GM12864 (cell line): ENCODE data around the gene NUP214.
"Not testable (repeated sequence)": the region's sequence is repeated elsewhere in the genome, so short reads cannot be mapped to it uniquely, and the experiment has no call there.

Experiments used
- DNase-seq: peaks from one replicate; pipeline ENCODE4 v3.0.0-alpha.2; 2011; ENCODE audit warnings: low read depth
- H3K4me3 ChIP-seq: 2 replicates; pipeline ENCODE4 v1.5.1; 2011; ENCODE audit warnings: mild to moderate bottlenecking, low read depth, low read length, control low read depth
- TF ChIP-seq, protein P1 (sequence below): IDR thresholded peaks from 2 replicates; pipeline ENCODE4 v1.5.1; 2011; ENCODE audit warnings: low read depth, mild to moderate bottlenecking, moderate library complexity, low read length, control low read depth, inconsistent platforms; ENCODE audit errors: missing control alignments

NUP214 gene

DNA sequence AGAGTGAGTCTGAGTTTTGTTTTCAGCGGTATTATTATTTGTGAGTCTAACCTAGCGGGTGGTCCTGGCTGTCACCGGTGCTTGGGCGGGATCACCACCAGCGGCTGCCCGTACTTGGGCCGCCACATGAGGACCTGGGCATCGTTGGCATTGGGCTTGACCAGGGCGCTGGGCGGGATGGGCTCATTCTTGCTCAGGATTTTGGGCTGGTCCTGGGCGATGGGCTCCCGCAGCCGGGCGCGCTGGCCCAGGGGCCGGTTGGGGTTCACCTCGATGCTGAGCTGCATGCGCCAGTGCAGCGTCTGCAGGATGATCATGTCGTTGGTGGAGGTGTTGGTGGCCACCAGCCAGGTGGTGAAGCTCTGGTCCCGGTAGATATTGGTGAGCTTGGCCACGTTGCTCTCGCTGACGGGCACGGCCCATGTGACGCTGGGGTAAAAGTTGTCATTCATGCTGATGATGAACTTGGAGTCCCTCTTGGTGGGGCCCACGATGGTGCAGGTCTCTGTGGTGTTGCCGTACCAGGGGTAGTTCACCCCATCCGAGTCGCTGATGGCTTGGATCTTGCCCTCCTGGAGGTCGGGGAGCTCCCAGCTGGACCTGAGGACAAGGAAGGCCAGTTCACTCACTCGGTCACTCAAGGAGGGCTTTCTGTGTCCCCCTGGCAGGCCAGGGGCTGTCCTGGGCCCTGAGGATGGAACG, 135.5 kb downstream of the NUP214 start:
- no peak overlapping the region for H3K4me3 ChIP-seq
- TF ChIP-seq, protein P1, sequence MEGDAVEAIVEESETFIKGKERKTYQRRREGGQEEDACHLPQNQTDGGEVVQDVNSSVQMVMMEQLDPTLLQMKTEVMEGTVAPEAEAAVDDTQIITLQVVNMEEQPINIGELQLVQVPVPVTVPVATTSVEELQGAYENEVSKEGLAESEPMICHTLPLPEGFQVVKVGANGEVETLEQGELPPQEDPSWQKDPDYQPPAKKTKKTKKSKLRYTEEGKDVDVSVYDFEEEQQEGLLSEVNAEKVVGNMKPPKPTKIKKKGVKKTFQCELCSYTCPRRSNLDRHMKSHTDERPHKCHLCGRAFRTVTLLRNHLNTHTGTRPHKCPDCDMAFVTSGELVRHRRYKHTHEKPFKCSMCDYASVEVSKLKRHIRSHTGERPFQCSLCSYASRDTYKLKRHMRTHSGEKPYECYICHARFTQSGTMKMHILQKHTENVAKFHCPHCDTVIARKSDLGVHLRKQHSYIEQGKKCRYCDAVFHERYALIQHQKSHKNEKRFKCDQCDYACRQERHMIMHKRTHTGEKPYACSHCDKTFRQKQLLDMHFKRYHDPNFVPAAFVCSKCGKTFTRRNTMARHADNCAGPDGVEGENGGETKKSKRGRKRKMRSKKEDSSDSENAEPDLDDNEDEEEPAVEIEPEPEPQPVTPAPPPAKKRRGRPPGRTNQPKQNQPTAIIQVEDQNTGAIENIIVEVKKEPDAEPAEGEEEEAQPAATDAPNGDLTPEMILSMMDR: no peak
- DNase-seq: no peak

DNA sequence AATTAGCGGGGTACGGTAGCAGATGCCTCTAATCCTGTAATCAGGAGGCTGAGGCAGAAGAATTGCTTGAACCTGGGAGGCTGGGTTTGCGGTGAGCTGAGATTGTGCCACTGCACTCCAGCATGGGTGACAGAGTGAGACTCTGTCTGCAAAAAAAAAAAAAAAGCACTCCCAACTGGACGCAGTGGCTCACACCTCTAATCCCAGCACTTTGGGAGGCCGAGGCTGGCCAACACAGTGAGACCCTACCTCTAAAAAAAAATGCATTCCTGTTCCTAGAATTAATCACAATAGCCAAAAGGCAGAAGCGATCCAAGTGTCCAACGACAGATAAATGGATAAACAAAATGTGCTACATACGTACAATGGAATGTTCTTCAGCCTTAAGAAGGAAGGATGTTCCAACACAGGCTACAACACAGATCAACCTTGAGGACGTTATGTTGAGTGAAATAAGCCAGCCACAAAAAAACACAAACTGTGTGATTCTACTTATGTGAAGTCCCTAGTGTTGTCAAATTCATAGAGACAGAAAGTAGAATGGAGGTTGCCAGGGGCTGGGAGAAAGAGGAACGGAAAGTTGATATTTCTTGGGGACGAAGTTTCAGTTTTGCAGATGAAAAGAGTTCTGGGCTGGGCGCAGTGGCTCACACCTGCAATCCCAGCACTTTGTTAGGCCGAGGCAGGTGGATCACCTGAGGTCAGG, 137.1 kb downstream of the NUP214 start:
- no peak overlapping the region for H3K4me3 ChIP-seq
- TF ChIP-seq, protein P1: no peak
- DNase-seq: no peak

DNA sequence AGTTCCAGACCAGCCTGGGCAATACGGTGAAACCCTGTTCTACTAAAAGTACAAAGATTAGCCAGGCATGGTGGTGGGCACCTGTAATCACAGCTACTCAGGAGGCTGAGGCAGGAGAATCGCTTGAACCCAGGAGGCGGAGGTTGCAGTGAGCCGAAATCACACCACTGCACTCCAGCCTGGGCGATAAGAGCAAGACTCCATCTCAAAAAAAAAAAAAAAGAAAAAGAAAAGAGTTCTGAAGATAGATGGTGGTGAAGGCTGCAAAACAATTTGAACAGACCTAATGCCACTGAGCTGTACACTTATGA, 137.6 kb downstream of the NUP214 start:
- H3K4me3 ChIP-seq: not testable (repeated sequence)

DNA sequence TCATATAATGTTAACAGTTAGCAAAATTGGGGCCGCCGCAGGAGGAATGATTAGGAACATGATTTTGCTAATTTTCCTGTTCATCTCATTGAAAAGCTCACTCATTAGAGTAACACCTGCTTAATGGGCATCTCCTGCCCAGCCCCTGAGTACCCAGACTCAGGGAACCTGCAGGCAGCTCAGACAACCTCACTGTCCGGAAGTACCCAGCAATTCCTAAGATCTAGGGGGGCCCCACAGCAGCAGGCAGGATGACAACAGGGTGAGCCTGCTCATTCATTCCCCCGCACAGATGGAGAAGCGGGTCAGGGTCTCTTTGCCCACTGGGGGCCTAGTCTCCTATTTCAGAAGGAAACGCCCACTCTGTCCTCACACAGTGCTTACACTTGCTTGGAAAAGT, 138.3 kb downstream of the NUP214 start:
- no peak overlapping the region for H3K4me3 ChIP-seq
- TF ChIP-seq, protein P1: no peak
- no peak for DNase-seq

More for the DNA sequence above, 137.6 kb downstream of the NUP214 start:
- DNase-seq: not testable (repeated sequence)

DNA sequence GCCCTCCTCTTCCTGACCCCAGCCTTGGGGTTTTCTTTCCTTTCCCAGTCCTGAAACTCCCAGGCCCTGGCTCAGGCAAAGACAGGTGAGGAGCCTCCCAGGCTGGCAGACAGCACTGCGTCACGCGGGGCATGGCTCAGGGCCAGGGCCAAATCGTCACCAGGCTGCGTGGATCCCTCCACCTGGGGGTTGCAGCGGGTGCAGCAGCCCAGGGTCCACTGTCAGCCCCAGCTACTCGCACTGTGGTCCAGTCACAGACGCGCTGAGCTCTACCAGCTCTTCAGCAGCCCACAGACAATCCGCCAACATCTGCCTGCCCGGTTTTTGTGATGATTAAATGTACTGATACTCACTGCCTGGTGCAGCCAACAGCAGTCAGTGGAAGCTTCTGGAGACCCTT, 138.8 kb downstream of the NUP214 start:
- no peak overlapping the region for H3K4me3 ChIP-seq
- TF ChIP-seq, protein P1: no peak
- no peak for DNase-seq

DNA sequence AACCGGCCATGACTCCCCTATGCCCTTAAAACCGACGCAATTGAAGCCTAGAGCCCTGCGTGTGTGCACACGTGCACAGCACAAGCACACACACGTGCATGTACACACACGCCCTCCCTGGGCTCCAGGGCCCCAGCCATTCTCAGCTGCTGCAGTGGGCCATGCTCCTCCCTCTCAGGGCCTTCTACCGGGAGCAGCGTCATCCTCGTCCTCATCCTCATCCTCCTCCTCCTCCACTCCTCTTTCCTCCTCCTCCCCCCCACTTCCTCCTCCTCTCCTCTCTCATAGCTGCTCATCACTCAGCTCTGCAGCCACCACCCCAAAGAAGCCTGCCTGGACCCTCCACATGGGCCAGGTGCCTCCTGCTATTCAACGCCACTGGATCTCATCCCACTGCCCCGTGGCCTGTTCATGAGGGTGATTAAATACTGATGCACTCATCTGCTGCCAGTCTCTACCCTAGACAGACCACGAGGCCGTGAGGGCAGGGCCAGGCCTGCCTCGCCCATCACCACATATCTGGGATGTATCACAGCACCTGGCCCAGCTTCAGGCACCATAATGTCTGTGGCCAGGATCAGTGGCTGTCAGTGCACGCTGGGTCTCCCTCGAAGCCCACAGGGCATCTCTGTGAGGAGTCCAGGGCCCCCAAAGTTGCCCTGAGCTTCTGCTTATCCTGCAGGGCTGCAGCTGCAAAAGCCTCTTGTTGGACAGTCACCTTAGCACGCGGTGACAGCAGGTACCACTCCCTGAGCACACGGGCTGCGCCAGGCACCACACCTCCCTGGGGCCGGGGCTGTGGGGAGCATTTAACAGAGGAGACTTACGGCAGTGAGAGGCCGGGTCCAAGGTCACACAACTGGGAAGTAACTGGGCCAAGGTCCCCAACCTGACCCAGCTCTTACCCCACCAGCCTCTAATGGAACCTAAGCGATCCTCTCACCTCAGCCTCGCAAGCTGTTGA, 141.2 kb downstream of the NUP214 start:
- H3K4me3 ChIP-seq: no peak overlapping the region
- TF ChIP-seq, protein P1: no peak
- no peak for DNase-seq
